ENCODE data around the gene CDKAL1.
"Not testable (repeated sequence)": the region's sequence is repeated elsewhere in the genome, so short reads cannot be mapped to it uniquely, and the experiment has no call there.

The CDKAL1 gene

GRCh38 chr6:20751293-20751935 is 217.2 kb downstream of the CDKAL1 start:
- FAIRE-seq = no peak

- no peak for FAIRE-seq
These were observed 221.4 kb downstream of the CDKAL1 start for GRCh38 chr6:20755631-20756030.

DNA sequence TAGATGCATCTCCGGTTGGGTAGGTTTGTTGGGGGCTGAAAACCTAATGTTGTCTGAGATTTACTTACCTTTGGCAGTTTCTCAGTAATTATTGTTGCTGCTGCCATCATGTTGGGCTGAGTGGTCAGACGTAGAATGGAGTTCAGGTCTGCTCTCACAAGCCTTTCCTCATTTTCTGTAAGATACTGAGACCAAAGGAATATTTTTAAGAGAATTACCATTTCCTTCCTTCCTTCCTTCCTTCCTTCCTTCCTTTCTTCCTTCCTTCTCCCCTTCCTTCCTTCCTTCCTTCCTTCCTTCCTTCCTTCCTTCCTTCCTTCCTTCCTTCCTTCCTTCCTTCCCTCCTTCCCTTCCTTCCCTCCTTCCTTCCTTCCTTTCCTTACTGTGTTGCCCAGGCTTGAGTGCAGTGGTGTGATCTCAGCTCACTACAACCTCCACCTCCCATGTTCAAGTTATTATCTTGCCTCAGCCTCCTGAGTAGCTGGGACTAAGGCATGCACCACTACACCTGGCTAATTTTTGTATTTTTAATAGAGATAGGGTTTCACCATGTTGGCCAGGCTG is 222.4 kb downstream of the CDKAL1 start:
- not testable (repeated sequence) for FAIRE-seq

GRCh38 chr6:20757761-20758160 is 223.5 kb downstream of the CDKAL1 start:
- no peak for FAIRE-seq

DNA sequence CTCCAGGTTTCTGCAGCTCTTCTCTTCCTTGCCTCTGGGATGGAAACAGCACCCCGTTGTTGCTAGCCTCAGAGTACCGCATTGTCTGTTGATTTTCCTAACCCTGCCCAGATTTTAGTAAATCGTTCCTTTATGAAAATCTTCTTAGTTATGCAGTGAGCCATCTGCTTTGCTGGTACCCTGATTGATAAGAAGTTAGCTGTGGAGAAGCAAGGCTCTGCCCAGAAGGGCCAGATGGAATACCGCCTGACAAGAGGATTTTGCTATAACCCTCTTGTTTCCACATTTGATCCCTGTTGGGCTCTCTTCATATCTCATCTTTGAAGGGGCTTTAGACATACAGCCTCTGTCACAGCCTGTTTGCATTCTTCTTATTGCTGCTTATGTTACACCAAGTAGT is 229.0 kb downstream of the CDKAL1 start:
- FAIRE-seq = no peak

GRCh38 chr6:20769631-20770030 is 235.4 kb downstream of the CDKAL1 start:
- FAIRE-seq = no peak

- FAIRE-seq = no peak
These were observed 236.5 kb downstream of the CDKAL1 start for GRCh38 chr6:20770773-20771172.

GRCh38 chr6:20771409-20771808 is 237.2 kb downstream of the CDKAL1 start:
- no peak for FAIRE-seq

DNA sequence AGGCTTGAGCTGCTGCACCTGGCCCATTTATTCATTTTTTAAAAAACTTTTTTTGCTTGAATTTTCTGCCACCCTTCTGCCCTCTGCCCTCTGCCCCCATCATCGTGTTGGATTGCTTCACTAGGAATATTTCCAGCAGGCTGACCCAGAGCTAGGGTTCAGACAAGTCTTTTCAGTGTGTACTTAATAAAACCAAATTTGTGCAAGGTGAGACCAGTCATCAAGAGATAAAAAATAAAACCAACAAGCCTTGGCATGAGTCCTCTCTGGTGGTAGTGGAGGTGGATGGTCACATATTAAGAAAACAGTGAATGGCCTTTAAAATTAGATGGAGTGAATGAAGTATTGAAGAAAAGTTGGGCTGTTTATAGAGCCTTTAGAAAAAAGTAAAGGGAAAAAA is 239.6 kb downstream of the CDKAL1 start:
- no peak for FAIRE-seq

GRCh38 chr6:20775981-20776380 is 241.7 kb downstream of the CDKAL1 start:
- FAIRE-seq = no peak

- no peak for FAIRE-seq
These were observed 243.5 kb downstream of the CDKAL1 start for GRCh38 chr6:20777801-20778200.

DNA sequence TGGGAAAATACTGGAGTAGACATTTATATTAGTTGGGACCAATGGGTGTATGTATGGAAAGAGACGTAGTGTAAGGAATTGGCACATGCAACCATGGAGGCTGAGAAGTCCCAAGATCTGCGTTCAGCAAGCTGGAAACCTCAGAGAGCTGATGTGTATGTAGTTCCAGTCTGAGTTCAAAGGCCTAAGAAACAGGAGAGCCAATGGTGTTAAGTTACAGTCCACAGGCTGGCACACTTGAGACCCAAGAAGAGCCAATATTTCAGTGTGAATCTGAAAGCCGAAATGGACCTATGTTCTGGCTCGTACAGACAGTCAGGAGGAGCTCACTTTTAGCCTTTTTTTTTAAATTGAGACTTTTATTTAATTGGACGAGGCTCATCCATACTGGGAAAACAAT is 244.2 kb downstream of the CDKAL1 start:
- FAIRE-seq = no peak

GRCh38 chr6:20778912-20779311 is 244.7 kb downstream of the CDKAL1 start:
- no peak for FAIRE-seq

GRCh38 chr6:20789162-20789561 is 254.9 kb downstream of the CDKAL1 start:
- peak; percentile 8 for FAIRE-seq

GRCh38 chr6:20790032-20790791 is 256.0 kb downstream of the CDKAL1 start:
- no peak for FAIRE-seq

- FAIRE-seq = no peak
These were observed 256.8 kb downstream of the CDKAL1 start for GRCh38 chr6:20791074-20791473.

DNA sequence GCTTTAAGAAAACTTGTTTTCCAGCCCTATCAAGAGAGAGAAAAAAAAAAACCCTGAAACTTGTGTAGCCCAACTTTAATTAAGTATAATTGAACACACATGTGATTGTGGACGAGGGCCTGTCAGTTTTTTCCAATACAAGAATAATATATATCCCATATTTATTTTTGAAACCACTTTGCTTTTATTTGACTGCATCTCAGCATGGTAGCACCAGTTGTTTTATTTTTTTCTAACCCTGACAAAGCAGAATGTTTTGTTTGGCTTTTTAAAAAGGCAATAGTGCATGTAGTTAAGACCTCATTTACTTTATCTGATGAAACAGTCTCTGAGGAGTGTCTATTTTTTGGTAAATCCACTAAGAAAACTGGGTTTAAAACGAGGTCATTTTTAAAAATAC is 257.7 kb downstream of the CDKAL1 start:
- no peak for FAIRE-seq

DNA sequence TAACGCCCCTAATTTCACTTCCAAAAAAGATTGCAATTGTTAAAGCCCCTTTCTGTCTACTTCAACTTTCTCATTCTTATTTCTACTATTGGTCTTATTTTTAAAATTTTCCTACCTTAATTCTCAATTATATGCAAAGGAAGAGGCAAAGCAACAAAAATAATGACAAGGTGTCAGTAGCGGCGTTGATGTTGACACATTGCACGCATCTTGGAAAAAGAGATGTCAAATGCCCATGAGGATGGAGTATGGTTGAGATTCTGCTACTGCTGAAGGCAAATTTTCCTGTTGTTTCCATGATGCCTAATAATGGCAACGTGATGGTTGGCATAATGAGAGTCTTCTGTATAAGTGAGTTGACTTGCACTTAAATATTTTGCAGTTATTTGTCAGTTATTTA is 258.9 kb downstream of the CDKAL1 start:
- FAIRE-seq = no peak

- no peak for FAIRE-seq
These were observed 263.3 kb downstream of the CDKAL1 start for GRCh38 chr6:20797597-20797996.

DNA sequence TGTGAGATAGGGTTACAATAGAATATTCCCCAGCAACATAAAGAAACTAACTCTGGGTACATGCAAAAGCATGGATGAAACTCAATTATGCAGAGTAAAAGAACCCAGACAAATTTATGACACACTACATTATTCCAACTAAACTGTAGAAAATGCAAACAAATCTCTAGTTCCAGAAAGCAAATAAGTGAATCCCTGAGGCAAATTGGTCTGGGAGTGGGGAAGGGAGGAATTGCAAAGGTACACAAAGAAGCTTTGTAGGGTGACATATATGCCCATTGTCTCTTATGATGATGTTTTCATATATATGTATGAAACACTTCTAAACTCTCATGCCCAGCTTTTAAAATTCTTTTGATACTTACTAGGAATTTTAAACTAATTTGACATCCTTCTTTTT is 266.0 kb downstream of the CDKAL1 start:
- no peak for FAIRE-seq

GRCh38 chr6:20800653-20801052 is 266.4 kb downstream of the CDKAL1 start:
- no peak for FAIRE-seq

DNA sequence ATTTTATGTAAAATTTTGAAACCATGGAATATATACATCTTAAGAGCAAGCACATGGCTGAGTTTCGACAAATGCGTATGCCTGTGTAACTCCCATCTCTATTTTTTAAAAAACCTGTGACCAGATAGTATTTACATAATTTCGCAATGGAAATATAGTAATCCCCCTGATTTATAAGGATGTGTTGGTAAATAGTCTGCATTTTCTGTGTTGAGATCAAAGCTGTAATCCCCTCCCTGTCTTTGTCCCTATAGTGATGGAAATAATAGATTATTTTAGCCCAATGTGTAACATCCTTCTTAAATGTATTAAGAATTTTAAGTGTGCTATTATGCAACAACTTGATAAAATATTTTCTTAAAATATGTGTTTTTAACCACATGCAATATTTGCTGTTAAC is 267.3 kb downstream of the CDKAL1 start:
- FAIRE-seq = no peak

DNA sequence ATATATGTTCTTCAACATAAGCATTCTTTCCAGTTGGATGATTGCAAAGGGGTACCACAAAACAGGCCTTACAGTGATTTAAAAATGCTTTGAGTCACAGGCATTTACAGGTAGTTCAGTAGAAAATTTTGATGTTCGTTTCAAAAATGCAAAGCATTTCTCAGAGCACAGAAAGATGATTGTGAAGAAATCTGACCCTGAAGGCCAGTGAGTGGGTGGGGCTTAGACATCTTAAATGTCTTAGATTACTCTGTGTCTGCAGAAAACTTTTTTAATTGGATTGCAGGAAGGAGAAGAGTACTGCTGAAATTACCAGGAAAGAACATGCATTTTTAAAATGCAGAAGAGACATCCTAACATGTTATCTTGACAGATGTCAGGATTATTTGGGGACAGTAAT is 268.3 kb downstream of the CDKAL1 start:
- FAIRE-seq = no peak

DNA sequence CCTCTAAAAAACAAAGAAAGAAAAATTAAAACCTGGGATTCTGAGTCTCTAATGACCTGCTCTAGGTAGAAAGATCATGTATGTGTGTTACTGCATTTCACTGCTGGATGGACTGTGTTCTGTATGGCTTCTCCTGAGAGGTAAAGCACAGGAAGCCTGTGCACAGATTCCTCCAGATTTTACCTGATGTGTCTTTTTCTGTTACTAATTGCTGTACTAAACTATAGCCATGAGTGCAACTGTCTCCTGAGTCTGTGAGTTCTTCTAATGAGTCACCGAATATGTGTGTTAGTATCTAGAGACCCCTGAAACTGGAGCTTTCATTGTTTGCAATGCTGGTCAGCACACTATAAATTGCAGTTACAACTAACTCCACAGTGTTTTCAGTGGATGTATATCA is 270.8 kb downstream of the CDKAL1 start:
- FAIRE-seq = no peak
